Mammary epithelial cell (primary cell): Measurements from ENCODE around the gene SAMHD1.

Experiments used
- EZH2 ChIP-seq: IDR thresholded peaks from 2 replicates; pipeline ENCODE4 v1.6.1; 2012; ENCODE audit warnings: low read length, inconsistent platforms, borderline replicate concordance
- TF ChIP-seq, protein P1 (sequence below), 2 donors: IDR thresholded peaks in 1 of 2; conservative IDR thresholded peaks in 1 of 2; 2 replicates each; pipeline ENCODE4 v1.5.1; 2011 to 2012; ENCODE audit warnings: inconsistent platforms in 2 of 2, low read length in 2 of 2, mild to moderate bottlenecking in 2 of 2, control low read depth in 1 of 2, low read depth in 1 of 2; ENCODE audit not compliant: insufficient read depth in 1 of 2; ENCODE audit errors: extremely low read depth in 1 of 2

DNA sequence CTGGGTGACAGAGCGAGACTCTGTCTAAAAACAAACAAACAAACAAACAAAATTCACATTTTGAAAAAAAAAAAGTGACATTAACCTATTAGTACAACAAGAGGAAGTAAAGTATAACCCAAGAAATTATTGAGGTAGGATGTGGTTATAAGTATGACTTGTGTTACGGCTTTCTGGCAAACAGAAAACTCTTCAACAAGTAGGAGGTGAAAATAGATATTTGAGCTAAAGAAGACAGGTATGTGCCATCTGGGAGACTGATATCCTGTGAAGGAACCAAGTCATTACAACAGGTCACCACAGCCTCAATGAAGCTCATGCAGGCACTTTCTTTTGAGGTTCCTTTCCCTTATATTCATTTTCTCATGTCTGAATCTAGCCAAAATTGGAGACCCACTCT lies 46.8 kb downstream of the SAMHD1 start:
- TF ChIP-seq, protein P1, sequence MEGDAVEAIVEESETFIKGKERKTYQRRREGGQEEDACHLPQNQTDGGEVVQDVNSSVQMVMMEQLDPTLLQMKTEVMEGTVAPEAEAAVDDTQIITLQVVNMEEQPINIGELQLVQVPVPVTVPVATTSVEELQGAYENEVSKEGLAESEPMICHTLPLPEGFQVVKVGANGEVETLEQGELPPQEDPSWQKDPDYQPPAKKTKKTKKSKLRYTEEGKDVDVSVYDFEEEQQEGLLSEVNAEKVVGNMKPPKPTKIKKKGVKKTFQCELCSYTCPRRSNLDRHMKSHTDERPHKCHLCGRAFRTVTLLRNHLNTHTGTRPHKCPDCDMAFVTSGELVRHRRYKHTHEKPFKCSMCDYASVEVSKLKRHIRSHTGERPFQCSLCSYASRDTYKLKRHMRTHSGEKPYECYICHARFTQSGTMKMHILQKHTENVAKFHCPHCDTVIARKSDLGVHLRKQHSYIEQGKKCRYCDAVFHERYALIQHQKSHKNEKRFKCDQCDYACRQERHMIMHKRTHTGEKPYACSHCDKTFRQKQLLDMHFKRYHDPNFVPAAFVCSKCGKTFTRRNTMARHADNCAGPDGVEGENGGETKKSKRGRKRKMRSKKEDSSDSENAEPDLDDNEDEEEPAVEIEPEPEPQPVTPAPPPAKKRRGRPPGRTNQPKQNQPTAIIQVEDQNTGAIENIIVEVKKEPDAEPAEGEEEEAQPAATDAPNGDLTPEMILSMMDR (conservative IDR thresholded peaks at IDR 0.05 in 1 of 2, IDR thresholded peaks at IDR 0.05 in 1 of 2; ENCODE audit: extremely low read depth in 1 of 2, insufficient read depth in 1 of 2, low read depth in 1 of 2, low read length in 2 of 2) = no peak
- TF ChIP-seq EZH2 = no peak
